ENCODE measurements around the gene KIAA1210. TPM values are rescaled to one million over a fixed set of nuclear protein-coding genes. Genes with fewer than 3 reads are reported as not detected.

KIAA1210 gene
- total RNA-seq, result not detected in 2 replicates

DNA sequence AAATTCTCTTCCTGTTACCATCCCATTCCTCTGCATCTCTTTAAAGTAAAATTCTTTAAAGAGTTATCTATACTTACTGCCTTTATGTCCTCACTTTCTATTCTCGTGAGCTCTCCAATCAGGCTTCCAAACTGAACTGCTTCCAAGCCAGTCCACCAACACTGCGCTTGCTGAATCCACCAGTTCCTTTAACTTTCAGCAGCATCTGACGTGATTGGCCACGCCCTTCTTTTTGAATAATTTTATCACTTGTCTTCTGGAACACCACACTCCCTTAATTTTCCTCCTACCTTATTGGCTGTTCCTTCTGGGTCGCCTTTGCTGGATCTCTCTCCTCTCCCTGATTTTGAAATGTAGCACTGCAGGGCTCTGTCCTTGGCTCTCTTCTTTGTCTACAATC is at the start of gene KIAA1210:
Gene KIAA1210 (minus strand): TSS at position 163 of the 400 bp plus-strand sequence. CDS start 4,170 bp downstream, outside the sequence.
- intact Hi-C loops (cut with micrococcal nuclease), result no loop called here
- H3K36me3 Mint-ChIP-seq (ENCODE audit: low read depth), result no peaks in the 10 kb centered on the region
- no peak for DNase-seq (ENCODE audit: low spot score)
- no peak within 1 kb of the TSS for H3K4me3 Mint-ChIP-seq
- no peaks in the 10 kb centered on the region for H3K9me3 Mint-ChIP-seq
- H3K4me1 Mint-ChIP-seq (ENCODE audit: low read depth), result no peaks in the 10 kb centered on the region
- no peak within 1 kb of the TSS for H3K27ac Mint-ChIP-seq
- H3K27me3 Mint-ChIP-seq (ENCODE audit: insufficient read depth), result peaks cover 1% of the 10 kb centered on the region

GRCh38 chrX:119177278-119177677 is 49.7 kb upstream of the KIAA1210 start:
- H3K36me3 Mint-ChIP-seq (ENCODE audit: low read depth), result no peaks in the 10 kb centered on the region
- H3K4me3 Mint-ChIP-seq, result no peak overlapping the region
- H3K9me3 Mint-ChIP-seq, result no peaks in the 10 kb centered on the region
- intact Hi-C loops (cut with micrococcal nuclease), result no loop called here
- H3K27ac Mint-ChIP-seq, result no peak overlapping the region
- no peaks in the 10 kb centered on the region for H3K27me3 Mint-ChIP-seq (ENCODE audit: insufficient read depth)
- DNase-seq (ENCODE audit: low spot score), result no peak
- no peaks in the 10 kb centered on the region for H3K4me1 Mint-ChIP-seq (ENCODE audit: low read depth)

- no peak for DNase-seq (ENCODE audit: low spot score)
- H3K27ac Mint-ChIP-seq, result no peak overlapping the region
- H3K9me3 Mint-ChIP-seq, result no peaks in the 10 kb centered on the region
- no peaks in the 10 kb centered on the region for H3K27me3 Mint-ChIP-seq (ENCODE audit: insufficient read depth)
- no peaks in the 10 kb centered on the region for H3K36me3 Mint-ChIP-seq (ENCODE audit: low read depth)
- H3K4me1 Mint-ChIP-seq (ENCODE audit: low read depth), result no peaks in the 10 kb centered on the region
- no peak overlapping the region for H3K4me3 Mint-ChIP-seq
- intact Hi-C loops (cut with micrococcal nuclease), result no loop called here
These were observed 47.3 kb upstream of the KIAA1210 start for GRCh38 chrX:119174900-119175299.

DNA sequence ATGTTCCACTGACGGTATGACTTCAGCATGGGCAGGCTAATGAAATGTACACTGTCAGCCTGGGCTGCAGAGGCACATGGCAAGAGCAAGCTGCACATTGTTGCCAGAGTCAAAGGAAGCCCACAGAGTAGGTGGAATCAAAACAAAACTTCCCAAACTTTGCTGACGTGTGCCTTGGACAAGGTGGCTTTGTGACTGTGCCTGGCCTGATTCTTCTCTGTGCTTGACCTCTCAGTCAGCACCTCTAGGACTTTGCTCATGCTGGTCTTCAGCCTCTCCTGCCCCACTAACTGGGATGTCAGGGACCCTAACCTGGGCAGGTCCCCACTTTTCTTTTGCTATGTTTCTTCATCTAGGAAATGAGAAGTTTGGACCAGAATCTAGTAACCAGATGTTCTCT is 40.5 kb upstream of the KIAA1210 start:
- DNase-seq (ENCODE audit: low spot score), result no peak
- no peak overlapping the region for H3K27ac Mint-ChIP-seq
- no peaks in the 10 kb centered on the region for H3K9me3 Mint-ChIP-seq
- H3K27me3 Mint-ChIP-seq (ENCODE audit: insufficient read depth), result no peaks in the 10 kb centered on the region
- H3K36me3 Mint-ChIP-seq (ENCODE audit: low read depth), result no peaks in the 10 kb centered on the region
- no peaks in the 10 kb centered on the region for H3K4me1 Mint-ChIP-seq (ENCODE audit: low read depth)
- no peak overlapping the region for H3K4me3 Mint-ChIP-seq
- intact Hi-C loops (cut with micrococcal nuclease), result no loop called here

DNA sequence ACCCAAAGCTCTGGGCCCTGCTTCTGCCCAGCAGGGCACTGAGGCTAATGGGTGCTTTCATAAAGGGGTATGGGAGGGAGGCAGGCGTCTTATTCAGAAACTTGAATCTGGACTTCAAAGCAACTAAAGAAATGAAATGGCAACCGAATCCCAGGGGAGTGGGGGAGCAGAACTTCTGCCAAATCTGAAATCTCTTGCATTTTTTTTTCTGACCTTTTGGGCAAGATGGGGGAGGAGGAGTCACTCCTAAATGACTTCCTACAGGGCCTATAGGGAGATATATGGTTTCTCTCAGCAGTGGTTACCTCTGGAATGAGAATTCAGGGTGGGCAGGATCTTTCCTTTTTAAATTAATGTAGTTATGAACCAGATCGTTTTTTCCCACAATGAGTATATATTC is 30.6 kb upstream of the KIAA1210 start:
- no peak overlapping the region for H3K27ac Mint-ChIP-seq
- intact Hi-C loops (cut with micrococcal nuclease), result no loop called here

GRCh38 chrX:119156241-119156640 is 28.6 kb upstream of the KIAA1210 start:
- Mint-ChIP-seq H3K4me1 (ENCODE audit: low read depth) (no peaks in the 10 kb centered on the region), H3K9me3 (no peaks in the 10 kb centered on the region), H3K27me3 (ENCODE audit: insufficient read depth) (peaks cover 5% of the 10 kb centered on the region), H3K27ac (no peak overlapping the region), H3K36me3 (ENCODE audit: low read depth) (no peaks in the 10 kb centered on the region), H3K4me3 (no peak overlapping the region)
- DNase-seq (ENCODE audit: low spot score), result no peak
- intact Hi-C loops (cut with micrococcal nuclease), result no loop called here

More for the DNA sequence above, 30.6 kb upstream of the KIAA1210 start:
- H3K9me3 Mint-ChIP-seq, result no peaks in the 10 kb centered on the region
- H3K4me3 Mint-ChIP-seq, result no peak overlapping the region
- no peak for DNase-seq (ENCODE audit: low spot score)
- no peaks in the 10 kb centered on the region for H3K27me3 Mint-ChIP-seq (ENCODE audit: insufficient read depth)
- H3K36me3 Mint-ChIP-seq (ENCODE audit: low read depth), result no peaks in the 10 kb centered on the region
- H3K4me1 Mint-ChIP-seq (ENCODE audit: low read depth), result no peaks in the 10 kb centered on the region

DNA sequence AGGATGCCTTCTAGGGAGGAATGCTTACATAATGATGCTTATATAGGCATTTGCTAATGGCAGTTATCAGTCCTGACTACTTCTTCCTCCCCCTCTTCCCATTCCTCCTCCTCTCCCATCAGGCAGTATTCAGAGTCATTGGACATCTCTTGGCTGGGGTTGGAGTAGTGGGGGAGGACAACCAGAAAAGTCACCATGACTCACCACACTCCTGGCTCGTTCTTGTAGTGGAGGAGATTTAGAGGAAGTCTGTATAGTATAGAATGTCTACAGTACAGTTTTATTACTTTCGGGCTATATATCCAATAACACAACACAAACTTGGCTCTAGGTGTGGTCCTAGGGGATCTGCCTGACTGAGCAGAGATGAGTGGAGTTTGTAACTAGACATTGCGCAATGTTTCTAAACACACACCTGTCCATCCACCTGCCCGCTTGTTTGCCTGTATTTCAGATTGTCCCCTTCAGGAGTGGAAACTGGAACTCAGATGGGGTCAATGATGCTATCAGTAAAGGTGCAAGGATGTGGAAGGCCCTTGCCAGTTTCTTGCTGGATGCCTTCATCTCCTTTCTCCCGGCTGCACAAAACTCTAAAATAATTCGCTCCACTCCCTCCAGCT is 27.9 kb upstream of the KIAA1210 start:
- H3K9me3 Mint-ChIP-seq, result no peaks in the 10 kb centered on the region
- no peaks in the 10 kb centered on the region for H3K4me1 Mint-ChIP-seq (ENCODE audit: low read depth)
- no peak overlapping the region for H3K4me3 Mint-ChIP-seq
- no peak for DNase-seq (ENCODE audit: low spot score)
- no peaks in the 10 kb centered on the region for H3K36me3 Mint-ChIP-seq (ENCODE audit: low read depth)
- no peak overlapping the region for H3K27ac Mint-ChIP-seq
- H3K27me3 Mint-ChIP-seq (ENCODE audit: insufficient read depth), result peaks cover 7% of the 10 kb centered on the region
- intact Hi-C loops (cut with micrococcal nuclease), result no loop called here

DNA sequence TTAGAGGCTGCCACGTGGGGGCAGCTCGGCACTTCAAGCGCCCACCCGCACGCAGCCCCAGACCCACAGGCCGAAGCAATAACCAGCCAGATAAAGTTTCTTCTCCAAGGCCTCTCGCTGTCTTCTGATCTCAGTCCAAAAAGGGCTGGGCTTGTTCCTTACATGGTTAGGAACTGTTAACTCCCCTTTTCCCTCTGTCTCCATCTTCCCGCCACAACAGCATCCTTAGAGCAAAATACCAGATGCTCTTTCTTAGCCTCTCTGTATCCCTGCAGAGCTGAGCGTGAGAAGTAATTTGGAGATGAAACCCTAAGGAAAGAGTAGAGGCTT is 23.4 kb upstream of the KIAA1210 start:
- no peak overlapping the region for H3K4me3 Mint-ChIP-seq
- intact Hi-C loops (cut with micrococcal nuclease), result no loop called here
- no peak overlapping the region for H3K27ac Mint-ChIP-seq
- H3K27me3 Mint-ChIP-seq (ENCODE audit: insufficient read depth), result peaks cover 9% of the 10 kb centered on the region
- H3K4me1 Mint-ChIP-seq (ENCODE audit: low read depth), result no peaks in the 10 kb centered on the region
- no peaks in the 10 kb centered on the region for H3K9me3 Mint-ChIP-seq
- H3K36me3 Mint-ChIP-seq (ENCODE audit: low read depth), result no peaks in the 10 kb centered on the region
- DNase-seq (ENCODE audit: low spot score), result no peak

DNA sequence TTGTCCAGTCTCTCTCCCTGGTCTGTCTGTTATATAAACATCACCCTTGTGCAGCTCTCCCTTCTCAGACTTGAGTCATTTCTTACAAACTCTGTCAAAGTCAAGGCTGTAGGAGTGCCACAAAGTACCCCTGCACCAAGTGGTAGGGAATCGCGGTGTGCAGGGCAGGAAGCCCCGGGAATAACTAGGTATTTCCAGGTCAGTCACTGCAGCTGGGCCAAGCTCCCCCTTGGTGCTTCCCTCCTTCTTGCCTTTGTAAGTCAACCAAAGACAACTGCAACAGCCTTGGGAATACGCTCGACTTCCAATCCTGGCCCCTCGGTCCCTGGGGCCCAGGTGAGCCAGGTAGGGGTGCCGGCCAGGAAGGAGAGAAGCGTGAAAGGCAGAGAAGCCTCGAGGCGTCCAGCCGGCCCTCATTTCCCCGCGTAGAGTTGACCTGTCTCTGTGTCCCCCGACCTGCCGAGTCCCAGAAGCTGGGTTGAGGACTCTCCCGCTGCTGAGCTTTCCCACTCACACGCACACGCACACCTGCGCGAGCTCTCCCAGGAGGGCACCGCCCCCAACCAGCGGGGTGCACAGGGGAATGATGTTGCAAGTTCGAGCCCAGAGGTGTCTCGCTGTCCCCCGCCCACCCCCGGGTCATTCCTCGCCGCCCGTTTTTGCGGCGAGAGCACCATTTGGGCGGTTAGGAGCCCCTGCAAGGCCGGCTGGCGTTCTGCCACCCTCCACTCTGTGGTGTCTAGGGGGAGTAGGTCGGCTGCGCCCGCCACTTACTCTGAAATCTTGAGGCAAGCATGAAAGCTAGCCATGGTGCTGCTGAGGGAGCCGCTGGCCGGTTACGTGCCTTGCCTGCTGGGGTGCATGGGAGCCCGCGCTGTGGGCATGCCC is 22.8 kb upstream of the KIAA1210 start:
- Mint-ChIP-seq H3K27ac (no peak overlapping the region), H3K4me3 (no peak overlapping the region), H3K36me3 (ENCODE audit: low read depth) (no peaks in the 10 kb centered on the region), H3K4me1 (ENCODE audit: low read depth) (no peaks in the 10 kb centered on the region), H3K27me3 (ENCODE audit: insufficient read depth) (peaks cover 9% of the 10 kb centered on the region), H3K9me3 (no peaks in the 10 kb centered on the region)
- no peak for DNase-seq (ENCODE audit: low spot score)
- intact Hi-C loops (cut with micrococcal nuclease), result no loop called here

- no peak overlapping the region for H3K4me3 Mint-ChIP-seq
- peaks cover 7% of the 10 kb centered on the region for H3K27me3 Mint-ChIP-seq (ENCODE audit: insufficient read depth)
- no peaks in the 10 kb centered on the region for H3K36me3 Mint-ChIP-seq (ENCODE audit: low read depth)
- intact Hi-C loops (cut with micrococcal nuclease), result no loop called here
- H3K9me3 Mint-ChIP-seq, result no peaks in the 10 kb centered on the region
- H3K27ac Mint-ChIP-seq, result no peak overlapping the region
- DNase-seq (ENCODE audit: low spot score), result no peak
- no peaks in the 10 kb centered on the region for H3K4me1 Mint-ChIP-seq (ENCODE audit: low read depth)
These were observed 19.9 kb upstream of the KIAA1210 start for GRCh38 chrX:119147486-119147885.

- no peak overlapping the region for H3K4me3 Mint-ChIP-seq
These were observed 17.6 kb upstream of the KIAA1210 start for GRCh38 chrX:119145241-119145653.

DNA sequence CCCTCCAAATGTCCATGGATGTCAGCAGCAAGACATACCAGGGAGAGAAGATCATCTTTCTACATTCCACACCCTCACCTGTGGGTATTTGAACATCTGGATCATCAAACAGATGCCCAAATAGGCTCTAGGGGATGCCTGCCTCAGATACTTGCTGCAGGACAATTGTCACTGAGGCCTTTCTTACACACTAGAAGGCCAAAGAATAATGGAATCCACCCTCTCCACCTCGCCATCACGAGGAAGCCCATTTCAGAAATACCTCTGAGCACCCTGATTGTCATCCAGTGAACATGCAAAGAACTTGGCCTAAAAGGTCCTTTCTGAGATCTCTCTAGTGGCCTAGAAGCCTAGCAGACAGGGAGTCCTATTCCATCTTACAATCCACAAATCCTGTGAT is 6.9 kb upstream of the KIAA1210 start:
- H3K36me3 Mint-ChIP-seq (ENCODE audit: low read depth), result no peaks in the 10 kb centered on the region
- no peaks in the 10 kb centered on the region for H3K9me3 Mint-ChIP-seq
- intact Hi-C loops (cut with micrococcal nuclease), result no loop called here
- no peak for DNase-seq (ENCODE audit: low spot score)
- no peaks in the 10 kb centered on the region for H3K27me3 Mint-ChIP-seq (ENCODE audit: insufficient read depth)
- no peak overlapping the region for H3K27ac Mint-ChIP-seq
- no peak overlapping the region for H3K4me3 Mint-ChIP-seq
- H3K4me1 Mint-ChIP-seq (ENCODE audit: low read depth), result no peaks in the 10 kb centered on the region

More at GRCh38 chrX:119145241-119145653, 17.6 kb upstream of the KIAA1210 start:
- intact Hi-C loops (cut with micrococcal nuclease), result no loop called here
- H3K27me3 Mint-ChIP-seq (ENCODE audit: insufficient read depth), result peaks cover 2% of the 10 kb centered on the region
- no peaks in the 10 kb centered on the region for H3K4me1 Mint-ChIP-seq (ENCODE audit: low read depth)
- no peak for DNase-seq (ENCODE audit: low spot score)
- H3K9me3 Mint-ChIP-seq, result no peaks in the 10 kb centered on the region
- no peak overlapping the region for H3K27ac Mint-ChIP-seq
- H3K36me3 Mint-ChIP-seq (ENCODE audit: low read depth), result no peaks in the 10 kb centered on the region

- no peak for DNase-seq (ENCODE audit: low spot score)
- H3K4me1 Mint-ChIP-seq (ENCODE audit: low read depth), result no peaks in the 10 kb centered on the region
- no peak overlapping the region for H3K27ac Mint-ChIP-seq
- no peaks in the 10 kb centered on the region for H3K9me3 Mint-ChIP-seq
- H3K4me3 Mint-ChIP-seq, result no peak overlapping the region
- intact Hi-C loops (cut with micrococcal nuclease), result no loop called here
- no peaks in the 10 kb centered on the region for H3K36me3 Mint-ChIP-seq (ENCODE audit: low read depth)
- no peaks in the 10 kb centered on the region for H3K27me3 Mint-ChIP-seq (ENCODE audit: insufficient read depth)
These were observed 5.3 kb upstream of the KIAA1210 start for GRCh38 chrX:119132961-119133360.

Measured in activated T-helper 1 cell treated with anti-CD3 and anti-CD28 coated beads, Interleukin-12 subunit alpha, Interleukin-12 subunit beta, Interleukin-2, Interleukin-4 antibody, amounts not matched to agents 30 ng/mL and 10 ng/mL and 1 ng/mL, durations not matched to agents 14 hours and 24 hours and 36 hours (primary cell).